SK-N-SH treated with all-trans-retinoic acid at 6 μM for 48 hours (cell line): ENCODE measurements around the gene EIF1AX.
"Not testable (repeated sequence)": the region's sequence is repeated elsewhere in the genome, so short reads cannot be mapped to it uniquely, and the experiment has no call there.

Experiments used
- ATAC-seq: fragments of 200-7000 bp; cut with Tn5 transposase; 3 replicates; pipeline ENCODE4 v1.9.1; 2020; ENCODE audit warnings: mild to moderate bottlenecking, moderate library complexity
- ARNTL ChIP-seq: fragments of 450-650 bp; formaldehyde crosslinking; IDR thresholded peaks from 2 replicates; pipeline ENCODE4 v1.5.0; 2020; ENCODE audit warnings: low read depth, mild to moderate bottlenecking, moderate library complexity, borderline replicate concordance
- CSDC2 ChIP-seq: fragments of 250-450 bp; sonication (Bioruptor Pico); IDR thresholded peaks from 2 replicates; pipeline ENCODE4 v1.5.0; 2020; ENCODE audit warnings: mild to moderate bottlenecking, moderate library complexity
- CSRNP3 ChIP-seq: fragments of 250-450 bp; sonication (Bioruptor Pico); IDR thresholded peaks from 2 replicates; pipeline ENCODE4 v1.5.1; 2021; ENCODE audit warnings: mild to moderate bottlenecking, moderate library complexity
- ISL1 ChIP-seq: fragments of 250-450 bp; sonication (Bioruptor Pico); IDR thresholded peaks from 2 replicates; pipeline ENCODE4 v2.1.2; 2022; ENCODE audit warnings: mild to moderate bottlenecking, moderate library complexity
- OSR1 ChIP-seq: fragments of 250-450 bp; sonication (Bioruptor Pico); IDR thresholded peaks from 2 replicates; pipeline ENCODE4 v1.8.0; 2022; ENCODE audit warnings: moderate library complexity, mild to moderate bottlenecking, inconsistent platforms
- PATZ1 ChIP-seq: fragments of 250-450 bp; sonication (Bioruptor Pico); IDR thresholded peaks from 2 replicates; pipeline ENCODE4 v1.8.0; 2020; ENCODE audit warnings: mild to moderate bottlenecking, moderate library complexity, borderline replicate concordance
- POU6F1 ChIP-seq: fragments of 250-450 bp; sonication (Bioruptor Pico); IDR thresholded peaks from 2 replicates; pipeline ENCODE4 v1.8.0; 2021; ENCODE audit warnings: low read depth, mild to moderate bottlenecking, moderate library complexity, borderline replicate concordance
- PPARA ChIP-seq: fragments of 250-450 bp; sonication (Bioruptor Pico); IDR thresholded peaks from 2 replicates; pipeline ENCODE4 v1.5.0; 2020; ENCODE audit warnings: mild to moderate bottlenecking, borderline replicate concordance
- SNAI2 ChIP-seq: fragments of 250-450 bp; sonication (Bioruptor Pico); IDR thresholded peaks from 2 replicates; pipeline ENCODE4 v1.5.0; 2020; ENCODE audit warnings: mild to moderate bottlenecking, moderate library complexity
- TCF4 ChIP-seq: fragments of 250-450 bp; sonication (Bioruptor Pico); IDR thresholded peaks from 2 replicates; pipeline ENCODE4 v1.8.0; 2021; ENCODE audit warnings: mild to moderate bottlenecking, moderate library complexity, borderline replicate concordance
- TOX ChIP-seq: fragments of 250-450 bp; sonication (Bioruptor Pico); IDR thresholded peaks from 2 replicates; pipeline ENCODE4 v1.8.0; 2021; ENCODE audit warnings: mild to moderate bottlenecking, moderate library complexity, borderline replicate concordance
- TSHZ2 ChIP-seq: fragments of 250-450 bp; sonication (Bioruptor Pico); IDR thresholded peaks from 2 replicates; pipeline ENCODE4 v1.5.0; 2020; ENCODE audit warnings: mild to moderate bottlenecking, moderate library complexity
- ZC3H10 ChIP-seq: fragments of 250-450 bp; sonication (Bioruptor Pico); IDR thresholded peaks from 2 replicates; pipeline ENCODE4 v1.5.1; 2021; ENCODE audit warnings: mild to moderate bottlenecking, moderate library complexity
- ZFP3 ChIP-seq: fragments of 250-450 bp; sonication (Bioruptor Pico); IDR thresholded peaks from 2 replicates; pipeline ENCODE4 v1.5.0; 2020; ENCODE audit warnings: mild to moderate bottlenecking, moderate library complexity
- ZFP30 ChIP-seq: fragments of 450-650 bp; formaldehyde crosslinking; IDR thresholded peaks from 2 replicates; pipeline ENCODE4 v1.5.0; 2022; ENCODE audit warnings: mild to moderate bottlenecking, moderate library complexity
- ZNF565 ChIP-seq: fragments of 450-650 bp; formaldehyde crosslinking; conservative IDR thresholded peaks from 2 replicates; pipeline ENCODE4 v1.5.0; 2020; ENCODE audit warnings: low read depth, mild to moderate bottlenecking, moderate library complexity
- ZNF70 ChIP-seq: fragments of 450-650 bp; formaldehyde crosslinking; IDR thresholded peaks from 2 replicates; pipeline ENCODE4 v1.5.0; 2020; ENCODE audit warnings: mild to moderate bottlenecking, moderate library complexity
- ZNF8 ChIP-seq: fragments of 450-650 bp; formaldehyde crosslinking; IDR thresholded peaks from 2 replicates; pipeline ENCODE4 v1.5.0; 2020; ENCODE audit warnings: mild to moderate bottlenecking, moderate library complexity

The EIF1AX gene

GRCh38 chrX:20128670-20129069 is 13.0 kb downstream of the EIF1AX start:
- TF ChIP-seq OSR1 (CRISPR knock-in tag) (no peak), TSHZ2 (CRISPR knock-in tag) (no peak)
- TF ChIP-seq, all 23 proteins: peak for 0
- no peak for ATAC-seq

- peak; percentile 86 for ATAC-seq
Observed at GRCh38 chrX:20127440-20127839, 14.2 kb downstream of the EIF1AX start.

GRCh38 chrX:20126833-20127232 is 14.8 kb downstream of the EIF1AX start:
- ATAC-seq: not testable (repeated sequence)

GRCh38 chrX:20124964-20125363 is 16.7 kb downstream of the EIF1AX start:
- no peak for ATAC-seq
- TF ChIP-seq PATZ1 (CRISPR knock-in tag): no peak

- no peak for TF ChIP-seq ZFP30
- no peak for TF ChIP-seq POU6F1
- no peak for TF ChIP-seq TCF4 (CRISPR knock-in tag)
- TF ChIP-seq, all 23 proteins: peak for 0
- no peak for ATAC-seq
Observed at GRCh38 chrX:20118065-20118824, 23.4 kb downstream of the EIF1AX start.

GRCh38 chrX:20116577-20117240 is 24.9 kb downstream of the EIF1AX start, which contains the start of gene MAP7D2:
Gene MAP7D2 (minus strand): TSS chrX:20116907. CDS start chrX:20116879, 28 bp downstream.
- TF ChIP-seq ZC3H10: no peak
- peak; percentile 62 for ATAC-seq

- peak; percentile 42 for ATAC-seq
- TF ChIP-seq PPARA (no peak), ISL1 (CRISPR knock-in tag) (no peak), TCF4 (CRISPR knock-in tag) (no peak), ZFP30 (no peak), SNAI2 (CRISPR knock-in tag) (no peak), TOX (CRISPR knock-in tag) (no peak), PATZ1 (CRISPR knock-in tag) (no peak), CSRNP3 (CRISPR knock-in tag) (no peak), OSR1 (CRISPR knock-in tag) (no peak), CSDC2 (CRISPR knock-in tag) (no peak), ZNF70 (no peak), ZNF8 (CRISPR knock-in tag) (no peak), ZNF565 (no peak), POU6F1 (no peak), ZC3H10 (no peak), ARNTL (CRISPR knock-in tag) (no peak), ZFP3 (CRISPR knock-in tag) (no peak)
Observed at GRCh38 chrX:20116087-20116576, 25.5 kb downstream of the EIF1AX start.
